NCI-H226 (cell line): ENCODE results near the gene LPCAT2.
"Not testable (repeated sequence)": the region's sequence is repeated elsewhere in the genome, so short reads cannot be mapped to it uniquely, and the experiment has no call there.

Experiments used
- DNase-seq: peaks from one replicate; pipeline ENCODE4 v3.0.0-alpha.2; 2015

LPCAT2 gene

DNA sequence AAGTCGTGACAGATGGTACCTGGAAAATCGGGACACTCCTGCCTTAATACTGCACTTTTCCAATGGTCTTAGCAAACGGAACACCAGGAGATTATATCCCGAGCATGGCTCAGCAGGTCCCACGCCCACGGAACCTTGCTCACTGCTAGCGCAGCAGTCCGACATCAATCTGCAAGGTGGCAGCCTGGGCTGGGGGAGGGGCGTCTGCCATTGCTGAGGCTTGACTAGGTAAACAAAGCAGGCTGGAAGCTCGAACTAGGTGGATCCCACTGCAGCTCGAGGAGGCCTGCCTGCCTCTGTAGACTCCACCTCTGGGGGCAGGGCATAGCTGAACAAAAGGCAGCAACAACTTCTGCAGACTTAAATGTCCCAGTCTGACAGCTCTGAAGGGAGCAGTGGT, 106.8 kb downstream of the LPCAT2 start:
- not testable (repeated sequence) for DNase-seq

GRCh38 chr16:55621771-55622170, 112.9 kb downstream of the LPCAT2 start:
- DNase-seq, result no peak

DNA sequence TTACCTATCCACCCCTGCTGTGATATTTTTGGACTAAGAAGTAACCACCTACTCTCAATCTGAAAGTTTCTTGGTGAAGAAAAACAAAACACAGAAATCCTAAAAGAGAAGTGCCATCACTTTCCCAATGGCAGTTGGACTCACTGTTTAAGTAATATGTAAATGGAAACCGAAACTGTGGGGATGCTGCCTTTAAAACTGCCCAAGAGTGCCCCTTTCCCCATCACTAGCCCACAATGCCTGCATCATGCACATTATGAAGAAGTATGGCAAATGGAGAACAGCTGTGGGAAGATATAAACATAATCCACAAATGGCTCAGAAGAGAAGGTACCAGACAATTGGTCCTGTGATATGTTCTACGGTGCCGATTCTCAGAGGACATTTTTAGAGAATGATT, 113.4 kb downstream of the LPCAT2 start:
- no peak for DNase-seq

DNA sequence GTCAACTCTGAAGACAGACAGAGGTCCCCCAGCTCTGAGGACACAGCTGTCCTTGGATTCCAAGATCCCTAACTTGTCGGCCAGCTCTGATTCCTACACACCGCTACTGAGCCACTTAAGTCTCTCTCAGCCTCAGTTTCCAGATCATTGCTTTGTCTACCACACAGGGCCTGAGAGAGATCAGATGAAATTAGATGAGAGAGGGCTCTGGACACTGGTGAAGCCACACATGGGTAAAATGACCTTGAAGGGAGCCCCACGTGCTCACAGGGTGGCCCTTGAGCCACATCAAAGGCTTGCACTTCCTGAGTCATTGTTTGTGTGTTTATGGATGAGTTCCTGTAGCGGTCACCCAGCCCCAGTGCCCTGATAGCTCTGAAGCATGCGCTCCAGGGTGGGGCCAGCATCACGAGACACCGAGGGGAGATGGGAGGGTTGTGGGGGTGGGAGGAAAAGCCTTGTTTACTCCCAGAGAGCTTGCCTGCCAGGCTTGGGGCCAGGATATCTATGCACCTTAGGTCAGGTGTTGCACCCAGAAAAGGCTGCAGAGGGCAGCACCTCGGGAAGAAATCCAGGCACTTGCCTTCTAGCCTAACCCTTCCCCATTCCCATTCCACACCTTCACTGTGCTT, 114.2 kb downstream of the LPCAT2 start:
- DNase-seq, result no peak

DNA sequence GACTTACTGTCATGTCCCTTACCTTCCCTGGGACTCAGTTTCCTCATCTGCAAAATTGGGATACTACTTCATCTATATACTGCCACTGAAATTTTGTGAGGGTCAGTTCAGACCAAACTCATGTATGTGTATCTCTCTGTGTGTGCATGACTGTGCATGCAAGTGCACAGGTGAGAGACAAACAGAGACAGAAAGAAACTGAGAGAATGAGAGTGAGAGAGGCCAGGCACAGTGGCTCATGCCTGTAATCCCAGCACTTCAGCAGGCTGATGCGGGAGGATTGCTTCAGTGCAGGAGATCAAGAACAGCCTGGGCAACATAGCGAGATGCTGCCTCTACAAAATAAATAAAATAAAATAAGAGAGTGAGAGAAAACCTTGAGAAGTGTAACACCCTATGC, 114.8 kb downstream of the LPCAT2 start:
- DNase-seq, result no peak

- DNase-seq, result no peak
Measured at GRCh38 chr16:55624696-55625095, 115.8 kb downstream of the LPCAT2 start.

DNA sequence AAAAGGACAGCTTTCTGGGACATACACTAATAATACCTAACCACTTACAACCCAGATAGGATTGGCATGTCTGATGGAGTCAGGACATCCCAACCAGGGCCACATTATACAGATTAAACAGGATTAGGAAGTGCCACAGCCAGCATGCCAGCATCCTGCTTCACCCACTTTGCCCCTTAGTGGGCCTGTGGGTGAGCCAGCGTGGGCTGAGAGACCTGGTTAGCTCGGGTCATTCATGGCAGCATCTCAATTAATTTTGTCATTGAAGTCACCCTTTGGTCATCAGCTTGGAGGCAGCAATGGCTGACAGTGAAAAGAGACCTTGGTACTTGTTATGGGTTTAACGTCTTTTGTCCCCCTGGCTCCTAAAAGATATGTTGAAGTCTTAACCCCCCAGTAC, 117.0 kb downstream of the LPCAT2 start:
- no peak for DNase-seq

DNA sequence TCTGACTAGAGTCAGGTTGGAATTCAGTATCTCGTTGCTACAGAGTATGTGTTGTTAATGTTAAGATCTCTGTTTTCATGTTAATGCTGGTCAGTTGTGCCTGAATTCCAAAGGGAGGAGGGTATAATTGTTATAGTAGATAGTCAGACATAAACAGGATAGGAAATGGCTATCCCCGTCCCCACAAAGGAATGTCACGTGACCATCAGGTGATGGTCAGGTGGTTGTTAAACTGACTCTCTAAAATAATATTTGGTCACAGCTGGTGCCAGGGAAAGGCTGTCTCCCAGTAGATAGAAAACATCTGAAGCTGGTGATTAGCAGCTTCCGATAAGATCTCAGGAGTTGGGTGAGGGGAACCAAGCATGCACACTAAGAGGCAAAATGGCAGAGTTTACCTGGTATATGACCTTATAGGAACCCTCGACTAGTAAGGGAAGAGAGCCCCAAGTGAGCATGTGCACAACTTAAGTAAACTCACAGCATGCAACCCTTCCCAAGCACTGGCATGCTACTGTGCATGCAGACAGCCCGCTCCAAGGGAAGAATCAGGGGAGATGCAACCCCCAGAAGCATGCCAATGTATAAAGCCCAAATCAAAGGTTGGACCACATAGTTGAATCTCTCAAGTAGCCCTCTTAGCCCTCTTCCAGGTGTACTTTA, 119.6 kb downstream of the LPCAT2 start:
- no peak for DNase-seq

GRCh38 chr16:55630774-55631173, 121.9 kb downstream of the LPCAT2 start:
- no peak for DNase-seq

- DNase-seq, result no peak
Measured at GRCh38 chr16:55632259-55632658, 123.4 kb downstream of the LPCAT2 start.

DNA sequence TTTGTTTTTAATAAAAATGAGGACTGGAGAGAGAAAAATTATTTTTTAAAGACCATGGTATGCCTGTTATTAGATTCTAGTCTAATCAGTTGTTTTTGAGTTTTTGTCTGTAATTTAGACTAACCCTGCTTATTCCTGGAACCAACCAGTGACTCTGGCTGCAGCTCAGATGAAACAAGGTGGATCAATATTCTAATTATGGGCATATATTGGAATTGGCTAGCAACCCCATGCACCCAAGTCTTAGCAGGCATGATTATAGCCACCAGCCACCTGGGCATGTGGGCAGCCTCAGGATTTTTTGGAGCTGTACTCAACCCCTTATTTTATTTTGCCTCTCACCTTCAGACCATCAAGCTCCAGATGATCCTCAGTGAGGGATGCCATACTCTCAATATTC, 125.3 kb downstream of the LPCAT2 start:
- no peak for DNase-seq
